HAP-1 (cell line): ENCODE data around the gene CCDC146.
"Not testable (repeated sequence)": the region's sequence is repeated elsewhere in the genome, so short reads cannot be mapped to it uniquely, and the experiment has no call there.

Source experiments
- DNase-seq, 2 experiments: peaks; one replicate each; pipeline ENCODE4 v3.0.0-alpha.2; 2016 to 2020; ENCODE audit warnings: low spot score in 2 of 2
- H3K27me3 ChIP-seq: fragments of 250-450 bp; sonication (Bioruptor Pico); 2 replicates; pipeline ENCODE4 v1.5.1; 2020; ENCODE audit warnings: low read depth, mild to moderate bottlenecking, moderate library complexity
- H3K36me3 ChIP-seq: fragments of 250-450 bp; sonication (Bioruptor Pico); replicated peaks from 2 replicates; pipeline ENCODE4 v1.5.1; 2020; ENCODE audit warnings: mild to moderate bottlenecking
- H3K4me1 ChIP-seq: fragments of 250-450 bp; sonication (Bioruptor Pico); 2 replicates; pipeline ENCODE4 v1.5.1; 2020; ENCODE audit warnings: mild to moderate bottlenecking
- H3K4me3 ChIP-seq: fragments of 250-450 bp; sonication (Bioruptor Pico); 2 replicates; pipeline ENCODE4 v1.5.1; 2020; ENCODE audit warnings: mild to moderate bottlenecking, moderate library complexity
- H3K9me3 ChIP-seq: fragments of 250-450 bp; sonication (Bioruptor Pico); 2 replicates; pipeline ENCODE4 v1.5.1; 2020; ENCODE audit warnings: mild to moderate bottlenecking, moderate library complexity
- in situ Hi-C: fragments of 300-500 bp; cut with MboI; formaldehyde crosslinking; loops from 3 replicates; pipeline ENCODE4 v1.14.3; 2020; ENCODE audit warnings: low sequenced_read_pairs, inconsistent platforms, mixed read lengths

Gene CCDC146, protein sequence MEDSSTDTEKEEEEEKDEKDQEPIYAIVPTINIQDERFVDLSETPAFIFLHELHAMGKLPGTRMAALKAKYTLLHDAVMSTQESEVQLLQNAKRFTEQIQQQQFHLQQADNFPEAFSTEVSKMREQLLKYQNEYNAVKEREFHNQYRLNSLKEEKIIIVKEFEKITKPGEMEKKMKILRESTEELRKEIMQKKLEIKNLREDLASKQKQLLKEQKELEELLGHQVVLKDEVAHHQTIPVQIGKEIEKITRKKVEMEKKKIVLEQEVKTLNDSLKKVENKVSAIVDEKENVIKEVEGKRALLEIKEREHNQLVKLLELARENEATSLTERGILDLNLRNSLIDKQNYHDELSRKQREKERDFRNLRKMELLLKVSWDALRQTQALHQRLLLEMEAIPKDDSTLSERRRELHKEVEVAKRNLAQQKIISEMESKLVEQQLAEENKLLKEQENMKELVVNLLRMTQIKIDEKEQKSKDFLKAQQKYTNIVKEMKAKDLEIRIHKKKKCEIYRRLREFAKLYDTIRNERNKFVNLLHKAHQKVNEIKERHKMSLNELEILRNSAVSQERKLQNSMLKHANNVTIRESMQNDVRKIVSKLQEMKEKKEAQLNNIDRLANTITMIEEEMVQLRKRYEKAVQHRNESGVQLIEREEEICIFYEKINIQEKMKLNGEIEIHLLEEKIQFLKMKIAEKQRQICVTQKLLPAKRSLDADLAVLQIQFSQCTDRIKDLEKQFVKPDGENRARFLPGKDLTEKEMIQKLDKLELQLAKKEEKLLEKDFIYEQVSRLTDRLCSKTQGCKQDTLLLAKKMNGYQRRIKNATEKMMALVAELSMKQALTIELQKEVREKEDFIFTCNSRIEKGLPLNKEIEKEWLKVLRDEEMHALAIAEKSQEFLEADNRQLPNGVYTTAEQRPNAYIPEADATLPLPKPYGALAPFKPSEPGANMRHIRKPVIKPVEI

DNA sequence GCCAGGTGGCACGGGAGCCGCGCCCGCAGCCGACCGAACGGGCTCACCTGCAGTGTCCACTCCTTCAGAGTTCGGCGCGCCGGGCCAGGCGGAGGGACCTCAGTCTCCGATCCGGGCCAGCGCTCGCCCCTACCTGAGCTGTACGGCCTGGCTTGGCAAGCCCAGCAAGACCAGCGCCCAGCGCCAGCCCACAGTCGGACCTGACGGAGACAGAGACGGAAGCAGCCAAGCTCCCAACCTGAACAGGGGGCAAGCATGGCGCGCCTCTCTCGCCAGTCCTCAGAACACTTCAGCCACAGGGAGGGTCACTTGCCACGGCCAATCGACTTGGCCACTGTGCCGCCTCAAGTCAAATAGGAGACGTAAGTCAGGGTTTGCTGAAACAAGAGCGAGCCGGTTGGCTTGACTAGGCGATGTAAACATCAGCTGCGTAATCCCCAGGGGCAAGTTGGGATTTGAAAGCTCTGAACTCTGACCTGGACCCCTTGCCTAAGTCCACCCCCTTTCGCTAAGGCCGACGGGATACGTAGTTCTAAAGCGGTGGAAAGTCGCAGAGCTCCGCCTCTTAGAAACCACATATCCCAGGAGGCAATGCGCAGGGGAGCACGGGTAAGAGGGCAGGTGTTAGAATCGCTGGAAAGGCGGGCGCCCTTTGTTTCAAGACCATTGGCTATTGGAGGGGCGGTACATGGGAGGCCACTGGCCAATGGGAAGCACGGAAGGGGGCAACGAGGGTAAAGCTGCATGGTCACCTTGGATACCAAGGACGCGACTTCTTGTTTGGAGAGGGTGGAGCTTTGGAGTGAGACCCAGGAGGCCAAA, at the start of gene CCDC146:
CCDC146 (plus strand) TSS at position 756 of the 822 bp plus-strand sequence. CDS start 45,054 bp downstream, outside the sequence.
- H3K36me3 ChIP-seq, H3K4me1 ChIP-seq, in situ Hi-C loops, H3K9me3 ChIP-seq, H3K27me3 ChIP-seq: not testable (repeated sequence)
- peak; percentile 98 to 99 for DNase-seq
- peak within 1 kb of the TSS; percentile 41 for H3K4me3 ChIP-seq

DNA sequence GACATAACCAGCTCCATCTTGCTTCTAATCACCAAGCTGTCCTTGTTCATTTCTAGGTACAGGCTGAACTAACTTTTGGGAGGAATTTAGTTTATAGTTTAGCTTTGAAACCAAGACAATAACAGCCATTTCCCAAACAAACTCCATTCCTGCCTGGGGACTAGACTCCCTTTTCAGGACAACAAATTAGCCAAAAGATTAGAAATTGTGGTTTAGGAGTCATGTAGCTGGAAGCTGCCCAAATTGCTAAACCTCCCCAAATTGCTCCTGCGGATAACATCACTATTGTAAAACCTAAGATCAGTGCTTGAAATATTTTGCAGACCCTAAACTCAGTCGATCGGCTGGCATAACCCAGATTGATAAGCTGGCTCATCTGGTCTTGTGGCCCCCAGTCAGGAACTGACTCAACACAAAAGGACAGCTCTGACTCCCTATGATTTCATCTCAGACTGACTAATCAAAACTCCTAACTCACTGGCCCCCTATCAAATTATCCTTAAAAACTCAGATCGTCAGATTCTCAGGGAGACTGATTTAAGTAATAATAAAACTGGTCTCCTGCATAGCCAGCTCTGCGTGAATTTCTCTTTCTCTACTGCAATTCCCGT, 47.5 kb upstream of the CCDC146 start:
- H3K27me3 ChIP-seq, H3K4me3 ChIP-seq, H3K36me3 ChIP-seq, DNase-seq, in situ Hi-C loops, H3K9me3 ChIP-seq, H3K4me1 ChIP-seq: not testable (repeated sequence)

DNA sequence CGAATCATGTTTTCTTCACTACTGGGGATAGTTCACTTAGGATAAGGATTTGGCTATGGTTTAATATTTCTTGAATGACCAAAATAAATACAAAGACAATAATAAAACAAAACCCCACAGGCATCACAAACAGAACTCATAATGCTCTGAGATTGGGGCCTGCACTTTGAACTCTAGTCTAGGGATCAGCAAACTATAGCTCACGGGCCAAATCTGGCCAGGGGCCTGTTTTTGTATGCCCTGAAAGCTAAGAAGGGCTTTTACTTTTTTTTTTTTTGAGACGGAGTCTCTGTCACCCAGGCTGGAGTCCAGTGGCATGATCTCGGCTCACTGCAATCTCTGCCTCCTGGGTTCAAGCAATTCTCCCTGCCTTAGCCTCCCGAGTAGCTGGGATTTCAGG, 45.4 kb upstream of the CCDC146 start:
- H3K9me3 ChIP-seq, H3K4me3 ChIP-seq, DNase-seq, H3K36me3 ChIP-seq, in situ Hi-C loops, H3K4me1 ChIP-seq, H3K27me3 ChIP-seq: not testable (repeated sequence)

DNA sequence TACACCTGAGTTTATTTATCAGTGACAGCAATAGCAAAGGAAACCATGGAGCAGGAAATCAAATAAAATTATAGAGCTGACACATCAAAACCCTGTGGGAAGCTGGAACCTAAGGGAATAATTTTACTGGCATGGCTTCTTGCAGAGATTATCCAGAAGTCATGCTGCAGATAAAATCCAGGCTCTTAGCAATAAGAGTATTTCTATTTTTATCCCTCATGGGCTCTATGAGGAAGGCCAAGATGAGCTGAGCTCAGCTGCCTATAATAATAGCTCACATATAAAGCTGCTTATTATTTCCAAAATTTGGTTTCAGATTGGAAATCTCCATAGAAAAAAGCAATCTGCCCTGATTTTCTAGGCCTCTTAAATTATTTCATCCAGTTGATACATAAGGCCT, 43.3 kb upstream of the CCDC146 start:
- H3K4me1 ChIP-seq, H3K9me3 ChIP-seq, H3K4me3 ChIP-seq, H3K27me3 ChIP-seq, H3K36me3 ChIP-seq, DNase-seq, in situ Hi-C loops: not testable (repeated sequence)

DNA sequence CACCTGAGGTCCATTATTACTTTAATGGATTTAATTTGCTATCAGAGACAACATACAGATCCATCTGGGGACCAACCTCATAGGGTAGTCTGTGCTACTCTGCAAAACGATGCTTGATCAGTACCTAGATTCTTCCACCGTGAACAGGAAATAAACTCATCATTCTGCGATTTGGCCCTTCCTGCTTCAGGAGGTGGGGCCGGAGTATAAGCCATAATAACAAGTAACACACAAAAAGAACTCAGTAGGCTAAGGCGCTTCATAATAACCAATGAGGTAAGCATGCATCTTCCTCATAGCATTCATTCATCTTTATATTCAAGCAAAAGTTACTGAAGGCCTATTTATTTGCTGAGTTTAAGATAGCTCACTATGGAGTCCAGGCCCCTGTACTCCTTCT, 42.8 kb upstream of the CCDC146 start:
- H3K4me3 ChIP-seq, in situ Hi-C loops, H3K9me3 ChIP-seq, H3K36me3 ChIP-seq, H3K4me1 ChIP-seq, H3K27me3 ChIP-seq, DNase-seq: not testable (repeated sequence)

DNA sequence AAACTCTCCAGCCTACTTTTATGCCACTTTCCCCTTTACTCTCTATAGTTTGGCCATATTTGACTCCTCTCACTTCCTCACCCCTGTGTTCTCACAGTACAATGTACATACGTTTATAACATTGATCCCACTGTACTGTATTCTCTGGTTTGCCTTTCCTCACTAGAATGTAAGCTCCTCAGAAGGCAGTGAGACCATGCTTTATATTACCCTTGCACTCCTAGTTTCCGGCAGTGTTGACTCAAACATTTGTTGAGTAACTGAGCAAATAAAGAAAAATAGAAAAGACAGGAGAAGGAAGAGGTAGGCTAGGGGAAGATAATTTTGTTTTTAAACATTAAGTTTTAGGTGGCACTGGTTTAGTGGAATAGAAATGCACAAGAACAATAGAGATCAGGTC, 42.2 kb upstream of the CCDC146 start:
- DNase-seq, H3K4me3 ChIP-seq, H3K9me3 ChIP-seq, in situ Hi-C loops, H3K36me3 ChIP-seq, H3K4me1 ChIP-seq, H3K27me3 ChIP-seq: not testable (repeated sequence)

DNA sequence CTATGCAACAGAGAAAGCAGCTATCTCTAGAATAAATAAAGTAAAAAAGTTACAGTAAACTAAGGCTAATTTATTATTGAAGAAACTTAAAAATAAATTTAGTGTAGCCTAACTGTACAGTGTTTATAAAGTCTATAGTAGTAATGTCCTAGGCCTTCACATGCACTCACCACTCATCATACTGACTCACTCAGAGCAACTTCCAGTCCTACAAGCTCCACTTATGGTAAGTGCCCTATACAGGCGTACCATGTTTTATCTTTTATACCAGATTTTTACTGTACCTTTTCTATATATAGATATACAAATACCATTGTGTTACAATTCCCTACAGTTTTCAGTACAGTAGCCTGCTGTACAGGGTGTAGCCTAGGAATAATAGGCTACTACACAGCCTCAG, 40.2 kb upstream of the CCDC146 start:
- DNase-seq, H3K4me1 ChIP-seq, in situ Hi-C loops, H3K4me3 ChIP-seq, H3K27me3 ChIP-seq, H3K9me3 ChIP-seq, H3K36me3 ChIP-seq: not testable (repeated sequence)

DNA sequence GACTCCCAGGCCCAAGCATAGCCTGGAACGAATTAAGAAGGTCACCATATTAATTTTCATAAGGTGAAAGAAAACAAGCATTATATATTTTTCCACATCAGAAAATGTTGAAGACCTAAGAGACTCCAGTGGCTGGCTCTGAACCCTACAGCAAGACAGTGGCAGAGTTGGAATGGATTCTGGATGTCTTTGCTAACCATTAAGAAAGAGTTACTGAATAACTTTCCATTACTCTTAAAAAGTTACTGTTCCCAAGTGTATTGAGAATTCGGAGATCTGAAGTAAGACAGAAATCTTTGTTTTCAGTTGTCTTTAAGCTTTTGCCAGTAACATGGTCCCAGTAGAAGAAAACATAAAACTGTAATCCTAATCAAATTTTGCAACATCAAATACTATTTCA, 30.1 kb upstream of the CCDC146 start:
- H3K4me1 ChIP-seq, H3K4me3 ChIP-seq, DNase-seq, H3K36me3 ChIP-seq, H3K27me3 ChIP-seq, H3K9me3 ChIP-seq, in situ Hi-C loops: not testable (repeated sequence)

DNA sequence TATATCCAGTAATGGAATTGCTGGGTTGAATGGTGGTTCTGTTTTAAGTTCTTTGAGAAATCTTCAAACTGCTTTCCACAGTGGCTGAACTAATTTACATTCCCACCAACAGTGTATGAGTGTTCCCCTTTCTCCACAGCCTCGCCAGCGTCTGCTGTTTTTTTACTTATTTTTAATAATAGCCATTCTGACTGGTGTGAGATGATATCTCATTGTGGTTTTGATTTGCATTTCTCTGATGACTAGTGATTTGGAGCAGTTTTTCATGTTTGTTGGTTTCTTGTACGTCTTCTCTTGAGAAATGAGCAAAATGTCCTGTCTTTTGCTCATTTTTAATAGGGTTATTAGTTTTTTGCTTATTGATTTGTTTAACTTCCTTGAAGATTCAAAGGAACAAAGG, 21.9 kb upstream of the CCDC146 start:
- H3K36me3 ChIP-seq, DNase-seq, H3K27me3 ChIP-seq, H3K4me3 ChIP-seq, H3K4me1 ChIP-seq, H3K9me3 ChIP-seq, in situ Hi-C loops: not testable (repeated sequence)

DNA sequence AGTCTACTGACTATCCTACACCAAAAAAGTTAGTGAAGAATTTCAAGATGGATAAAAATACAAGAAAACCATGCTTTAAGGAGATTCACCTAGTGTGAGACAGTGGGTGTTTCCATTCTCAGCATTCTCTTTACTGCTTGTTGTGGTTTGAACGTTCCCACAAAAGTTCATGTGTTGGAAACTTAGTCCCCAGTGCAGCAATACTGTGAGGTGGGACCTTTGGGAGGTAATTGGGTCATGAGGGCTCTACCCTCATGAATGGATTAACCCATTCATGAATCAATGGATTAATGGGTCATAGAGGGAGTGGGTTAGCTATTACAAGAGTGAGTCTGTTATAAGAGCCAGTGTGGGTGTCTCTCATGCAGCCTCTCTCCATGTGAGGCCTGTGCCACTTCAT, 21.2 kb upstream of the CCDC146 start:
- H3K27me3 ChIP-seq, H3K4me3 ChIP-seq, H3K4me1 ChIP-seq, DNase-seq, H3K9me3 ChIP-seq, in situ Hi-C loops, H3K36me3 ChIP-seq: not testable (repeated sequence)

DNA sequence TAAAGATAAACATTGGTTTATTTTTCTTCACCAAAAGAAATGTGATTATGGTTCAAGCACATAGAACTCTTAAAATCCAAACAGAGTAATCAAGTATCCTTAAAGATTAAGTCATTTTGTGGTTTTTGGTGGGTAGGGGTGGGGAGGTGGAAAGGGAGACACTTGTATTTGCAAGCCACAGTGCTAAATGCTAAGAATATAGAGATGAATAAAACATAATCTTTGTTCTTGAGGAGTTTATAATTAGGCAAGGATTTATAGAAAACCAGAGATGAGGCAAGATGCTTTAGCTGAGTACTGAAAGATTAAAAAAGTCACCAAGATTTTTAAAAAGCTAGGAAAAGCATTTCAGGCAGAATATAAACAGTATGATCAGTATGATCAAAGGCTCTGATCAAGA, 19.7 kb upstream of the CCDC146 start:
- H3K27me3 ChIP-seq, H3K36me3 ChIP-seq, H3K4me1 ChIP-seq, H3K9me3 ChIP-seq, in situ Hi-C loops, DNase-seq, H3K4me3 ChIP-seq: not testable (repeated sequence)

DNA sequence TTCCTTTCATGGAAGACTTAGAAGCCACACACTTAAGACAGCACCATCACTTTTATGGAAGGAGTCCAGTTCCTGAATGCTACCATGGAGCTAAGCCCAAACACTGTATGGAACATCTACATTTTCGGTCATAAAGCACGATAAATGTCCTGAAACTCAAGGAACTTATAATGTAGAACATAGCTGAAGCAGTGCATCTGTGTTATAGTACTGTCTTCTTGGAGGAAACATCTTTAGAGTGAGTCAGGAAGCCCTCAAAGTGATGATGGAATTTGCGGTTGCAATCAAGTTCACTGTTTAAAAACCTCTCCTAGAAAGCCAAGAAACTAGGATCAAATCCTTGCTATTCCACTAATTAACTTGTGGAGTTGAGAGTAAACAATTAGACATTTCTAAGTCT, 16.5 kb upstream of the CCDC146 start:
- H3K4me1 ChIP-seq, H3K36me3 ChIP-seq, DNase-seq, in situ Hi-C loops, H3K9me3 ChIP-seq, H3K4me3 ChIP-seq, H3K27me3 ChIP-seq: not testable (repeated sequence)

DNA sequence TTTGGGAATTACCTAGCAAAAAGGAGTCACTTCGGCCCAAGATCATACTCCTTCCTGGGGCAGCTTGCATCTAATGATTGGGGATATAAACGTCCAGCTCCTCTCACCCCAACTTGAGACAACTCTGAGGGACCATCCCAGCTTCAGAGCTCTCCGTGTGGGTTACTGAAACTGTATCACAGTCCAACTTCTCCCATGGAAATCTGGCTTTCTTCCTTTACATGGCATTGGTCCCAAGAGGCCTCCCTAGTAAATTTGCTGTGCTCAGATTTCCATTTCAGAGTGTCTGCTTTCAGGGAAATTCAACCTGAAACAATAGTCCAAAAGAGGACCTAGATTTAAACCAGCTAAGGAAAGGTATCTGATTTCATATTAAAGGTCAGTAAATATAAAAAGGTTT, 14.8 kb upstream of the CCDC146 start:
- H3K9me3 ChIP-seq, H3K36me3 ChIP-seq, DNase-seq, in situ Hi-C loops, H3K4me3 ChIP-seq, H3K27me3 ChIP-seq, H3K4me1 ChIP-seq: not testable (repeated sequence)
